CD14-positive monocyte (primary cell): ENCODE results near the gene HOXD8. TPM values are rescaled to one million over a fixed set of nuclear protein-coding genes. Genes with fewer than 3 reads are reported as not detected.
A peak's percentile ranks its signal among the peaks of the same experiment; 100 is the strongest.

Experiments
- DNase-seq, 3 donors: peaks; one replicate each; pipeline ENCODE4 v3.0.0-alpha.2; 2011 to 2022
- H2AFZ ChIP-seq: 2 replicates; pipeline ENCODE4 v1.6.0; 2012; ENCODE audit warnings: mild to moderate bottlenecking, low read depth, low read length, inconsistent platforms; ENCODE audit not compliant: insufficient read depth, poor library complexity, severe bottlenecking
- H3K27ac ChIP-seq, 2 donors: 1 replicate in 1 of 2; 2 replicates in 1 of 2; pipeline ENCODE4 v1.5.1; 2012 to 2013; ENCODE audit warnings: low read length in 2 of 2, control low read depth in 1 of 2, inconsistent platforms in 1 of 2, low read depth in 1 of 2, mild to moderate bottlenecking in 1 of 2
- H3K27me3 ChIP-seq, 2 donors: one replicate each; pipeline versions ENCODE4 v1.6.0 to v1.6.1; 2011 to 2013; ENCODE audit warnings: low read length in 2 of 2; ENCODE audit not compliant: control insufficient read depth in 2 of 2, insufficient read depth in 2 of 2
- H3K36me3 ChIP-seq, 2 donors: replicated peaks in 1 of 2; 1 replicate in 1 of 2; 2 replicates in 1 of 2; pipeline versions ENCODE4 v1.5.1 to v1.6.1; 2012 to 2013; ENCODE audit warnings: low read length in 2 of 2, control low read depth in 1 of 2, inconsistent platforms in 1 of 2, mild to moderate bottlenecking in 1 of 2; ENCODE audit not compliant: insufficient read depth in 2 of 2, control insufficient read depth in 1 of 2
- H3K4me1 ChIP-seq, 2 donors: 1 replicate in 1 of 2; 2 replicates in 1 of 2; pipeline versions ENCODE4 v1.5.1 to v1.6.1; 2012 to 2013; ENCODE audit warnings: low read length in 2 of 2, control low read depth in 1 of 2, inconsistent platforms in 1 of 2, mild to moderate bottlenecking in 1 of 2, moderate library complexity in 1 of 2; ENCODE audit not compliant: insufficient read depth in 2 of 2, control insufficient read depth in 1 of 2
- H3K4me2 ChIP-seq: replicated peaks from 2 replicates; pipeline ENCODE3; 2012; ENCODE audit warnings: low read length, moderate library complexity, mild to moderate bottlenecking; ENCODE audit not compliant: poor library complexity, severe bottlenecking; ENCODE audit errors: extremely low read depth
- H3K4me3 ChIP-seq, 3 experiments: fragments of 200-600 bp in 1 of 3; sonication (generic) in 1 of 3; replicated peaks in 1 of 3; 1 replicate in 2 of 3; 2 replicates in 1 of 3; pipeline ENCODE4 v1.5.1; 2011 to 2013; ENCODE audit warnings: low read length in 3 of 3, mild to moderate bottlenecking in 3 of 3, control low read depth in 2 of 3, low read depth in 2 of 3, inconsistent platforms in 1 of 3, moderate library complexity in 1 of 3
- H3K79me2 ChIP-seq: 2 replicates; pipeline ENCODE4 v1.6.0; 2012; ENCODE audit warnings: mild to moderate bottlenecking, control low read depth, inconsistent platforms, low read length, moderate library complexity; ENCODE audit not compliant: insufficient read depth
- H3K9ac ChIP-seq: 2 replicates; pipeline ENCODE4 v1.6.0; 2017; ENCODE audit warnings: low read length, mild to moderate bottlenecking; ENCODE audit not compliant: insufficient read depth, poor library complexity, severe bottlenecking
- H3K9me3 ChIP-seq, 2 donors: replicated peaks in 1 of 2; 1 replicate in 1 of 2; 2 replicates in 1 of 2; pipeline versions ENCODE4 v1.5.1 to v1.6.1; 2012 to 2013; ENCODE audit warnings: low read length in 2 of 2, control low read depth in 1 of 2; ENCODE audit not compliant: control insufficient read depth in 1 of 2, insufficient read depth in 1 of 2
- H4K20me1 ChIP-seq: 2 replicates; pipeline ENCODE4 v1.6.0; 2012; ENCODE audit warnings: mild to moderate bottlenecking, low read length, control low read depth, moderate library complexity; ENCODE audit not compliant: insufficient read depth
- H3K27ac Mint-ChIP-seq, 7 donors: one replicate each; pipeline ENCODE4 v1.8.0; 2020; ENCODE audit warnings: mild to moderate bottlenecking in 7 of 7, mixed read lengths in 7 of 7, moderate library complexity in 6 of 7, inconsistent platforms in 2 of 7
- H3K27me3 Mint-ChIP-seq, 3 donors: one replicate each; pipeline ENCODE4 v1.8.0; 2021 to 2022; ENCODE audit warnings: low read depth in 3 of 3, mild to moderate bottlenecking in 3 of 3, mixed read lengths in 3 of 3, moderate library complexity in 3 of 3, inconsistent platforms in 1 of 3
- H3K36me3 Mint-ChIP-seq, 2 donors: one replicate each; pipeline ENCODE4 v1.8.0; 2020; ENCODE audit warnings: mixed read lengths in 2 of 2, inconsistent platforms in 1 of 2, mild to moderate bottlenecking in 1 of 2
- H3K4me1 Mint-ChIP-seq: one replicate; pipeline ENCODE4 v1.8.0; 2020; ENCODE audit warnings: mild to moderate bottlenecking, mixed read lengths
- H3K4me3 Mint-ChIP-seq, 2 donors: one replicate each; pipeline ENCODE4 v1.8.0; 2020; ENCODE audit warnings: mild to moderate bottlenecking in 2 of 2, mixed read lengths in 2 of 2, moderate library complexity in 1 of 2
- H3K9me3 Mint-ChIP-seq, 7 donors: one replicate each; pipeline ENCODE4 v1.8.0; 2020 to 2022; ENCODE audit warnings: mixed read lengths in 7 of 7, mild to moderate bottlenecking in 6 of 7, moderate library complexity in 6 of 7, inconsistent platforms in 2 of 7
- CTCF ChIP-seq: fragments of 200-600 bp; IDR thresholded peaks from one replicate; pipeline ENCODE4 v1.8.0; 2022; ENCODE audit warnings: antibody characterized with exemption, mild to moderate bottlenecking
- WGBS: methylation state at CpG from one replicate; pipeline ENCODE4 v1.1.5; 2013; ENCODE audit warnings: missing lambda C conversion rate; ENCODE audit not compliant: insufficient coverage; 5-methylcytosine and 5-hydroxymethylcytosine counted together
- intact Hi-C, 2 donors: fragments of 100-400 bp; cut with micrococcal nuclease; formaldehyde crosslinking; loops; one replicate each; pipeline versions ENCODE4 v1.15.0 to v1.15.1; 2023
- polyA plus RNA-seq, 3 donors: library from polyadenylated mRNA; depleted of rRNA in 1 of 3; unstranded in 2 of 3; stranded (reverse) in 1 of 3; fragments of 300-500 nt in 2 of 3; fragments of >200 nt in 1 of 3; fragmentation: Illumina TruSeq in 2 of 3; gene quantifications; 1 replicate in 2 of 3; 2 replicates in 1 of 3; pipeline ENCODE4 v1.2.3, GENCODE V29; 2012 to 2021

HOXD8 gene
- polyA plus RNA-seq, 3 donors = not detected

DNA sequence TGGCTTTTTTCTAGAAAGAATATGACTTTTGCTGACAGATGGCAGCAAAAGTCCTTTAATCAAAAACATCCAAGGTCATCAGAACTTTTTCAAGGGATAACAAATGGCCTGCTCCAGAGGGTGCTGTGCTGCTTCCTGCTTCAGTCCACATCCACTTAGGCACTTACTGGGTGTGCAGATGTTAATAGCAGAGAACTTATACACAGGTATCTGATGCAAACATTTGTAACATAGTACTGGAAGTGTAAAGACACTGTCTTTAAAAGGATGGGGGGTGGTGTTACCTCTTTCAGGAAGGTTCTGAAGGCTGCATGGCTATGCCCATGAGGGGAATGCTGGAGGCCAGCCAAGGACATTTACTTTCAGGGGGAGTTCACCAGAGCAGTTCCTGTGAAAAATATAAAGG, 5.5 kb downstream of the HOXD8 start:
- H4K20me1 ChIP-seq = no peaks in the 10 kb centered on the region
- peaks cover 16 to 28% of the 10 kb centered on the region in 2 donors for H3K4me1 ChIP-seq
- peaks cover 3 to 62% of the 10 kb centered on the region in 2 donors for H3K9me3 ChIP-seq
- intact Hi-C loops = no loop called here
- peaks cover 37% of the 10 kb centered on the region for H3K4me1 Mint-ChIP-seq
- peaks cover 95% of the 10 kb centered on the region in 2 donors for H3K27me3 ChIP-seq
- no peaks in the 10 kb centered on the region for H3K36me3 ChIP-seq
- peaks cover 91 to 99% (median 92%) of the 10 kb centered on the region in 3 donors for H3K27me3 Mint-ChIP-seq
- no peaks in the 10 kb centered on the region for H3K79me2 ChIP-seq
- H3K4me3 Mint-ChIP-seq = peak overlapping the region in 1 of 2 donors; percentile 88
- H3K9me3 Mint-ChIP-seq = peaks cover 0 to 45% (median 28%) of the 10 kb centered on the region in 7 donors
- peaks cover 0 to 19% of the 10 kb centered on the region in 2 donors for H3K36me3 Mint-ChIP-seq
- no peak for DNase-seq
- no peak overlapping the region for H3K4me3 ChIP-seq
- H3K27ac ChIP-seq = no peak overlapping the region
- no peak overlapping the region for H3K4me2 ChIP-seq
- no peak overlapping the region for H3K27ac Mint-ChIP-seq
- TF ChIP-seq CTCF = no peak
- no peak overlapping the region for H2AFZ ChIP-seq
- H3K9ac ChIP-seq = no peak overlapping the region

DNA sequence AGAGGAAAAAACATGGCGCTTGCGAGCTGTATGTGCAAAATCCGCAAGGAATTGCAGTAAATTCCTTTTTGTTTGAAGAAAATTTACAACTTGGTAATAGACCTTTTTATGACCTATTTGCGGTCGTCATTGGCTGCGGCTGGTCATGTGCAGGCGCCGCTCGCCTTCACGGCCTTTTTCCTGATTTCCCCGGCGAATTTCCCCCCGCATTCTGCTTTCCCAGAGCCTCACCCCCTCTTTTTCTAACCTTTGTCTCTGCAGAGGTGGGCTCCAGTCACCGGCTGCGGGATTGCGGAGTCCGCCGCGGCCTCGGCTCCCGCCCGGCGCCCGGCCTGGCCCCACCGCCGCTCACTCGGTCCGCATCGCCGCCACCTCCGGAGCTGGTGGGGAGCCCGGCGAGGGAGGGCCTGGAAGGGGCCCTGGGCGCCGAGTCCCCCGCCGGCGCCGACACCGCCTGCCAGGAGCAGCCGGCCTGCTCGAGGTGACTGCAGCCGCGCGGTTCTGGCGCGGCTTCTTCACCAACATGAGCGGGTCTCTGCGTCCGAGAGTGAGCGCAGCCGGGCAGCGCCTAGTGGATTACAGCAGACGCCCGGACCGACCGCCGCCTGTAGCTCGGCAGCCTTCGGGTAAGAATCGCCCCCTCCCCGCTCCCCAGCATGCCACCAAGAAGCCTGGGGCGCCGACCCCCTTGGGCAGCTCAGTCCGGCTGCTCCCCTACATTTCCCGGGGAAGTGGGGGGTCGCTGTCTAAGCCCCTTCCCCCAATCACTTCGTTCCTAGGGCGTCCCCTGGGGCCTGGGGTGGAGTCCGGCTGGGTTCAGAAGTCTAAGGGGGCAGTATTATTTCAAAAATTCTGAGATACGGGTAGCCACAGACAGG, 7.1 kb downstream of the HOXD8 start:
- peak overlapping the region in 1 of 3 experiments; percentile 42 for H3K4me3 ChIP-seq
- H3K9ac ChIP-seq = no peak overlapping the region
- H4K20me1 ChIP-seq = no peaks in the 10 kb centered on the region
- H3K4me1 ChIP-seq = peaks cover 21 to 27% of the 10 kb centered on the region in 2 donors
- Mint-ChIP-seq H3K4me1 (peaks cover 38% of the 10 kb centered on the region), H3K4me3 (peak overlapping the region; percentile 55 to 88), H3K27me3 (peaks cover 94 to 100% (median 96%) of the 10 kb centered on the region in 3 donors), H3K9me3 (peaks cover 0 to 39% (median 31%) of the 10 kb centered on the region in 7 donors), H3K27ac (no peak overlapping the region), H3K36me3 (peaks cover 0 to 10% of the 10 kb centered on the region in 2 donors)
- H3K27ac ChIP-seq = no peak overlapping the region
- H3K36me3 ChIP-seq = no peaks in the 10 kb centered on the region
- peak overlapping the region; percentile 30 for H3K4me2 ChIP-seq
- no peaks in the 10 kb centered on the region for H3K79me2 ChIP-seq
- H2AFZ ChIP-seq = peak overlapping the region; percentile 23
- TF ChIP-seq CTCF = no peak
- no peak for DNase-seq
- peaks cover 99% of the 10 kb centered on the region in 2 donors for H3K27me3 ChIP-seq
- H3K9me3 ChIP-seq = peaks cover 7 to 58% of the 10 kb centered on the region in 2 donors
- WGBS = 3% methylated on average over 56 of the region's 71 CpGs
- intact Hi-C loops = no loop called here
